Ishikawa (cell line): ENCODE measurements around the gene ZNF367.

Source experiments
- CEBPB ChIP-seq: IDR thresholded peaks from 2 replicates; pipeline ENCODE4 v1.6.1; 2012
- CREB1 ChIP-seq: IDR thresholded peaks from 2 replicates; pipeline ENCODE4 v1.6.1; 2012; ENCODE audit warnings: low read depth
- EGR1 ChIP-seq: IDR thresholded peaks from 2 replicates; pipeline ENCODE4 v1.6.1; 2012
- EP300 ChIP-seq: IDR thresholded peaks from 2 replicates; pipeline ENCODE4 v1.6.1; 2012; ENCODE audit warnings: borderline replicate concordance
- MAX ChIP-seq: IDR thresholded peaks from 2 replicates; pipeline ENCODE4 v1.6.1; 2012
- RAD21 ChIP-seq: IDR thresholded peaks from 2 replicates; pipeline ENCODE4 v1.6.1; 2012; ENCODE audit warnings: low read depth
- REST ChIP-seq: IDR thresholded peaks from 2 replicates; pipeline ENCODE4 v1.6.1; 2012; ENCODE audit warnings: low read depth, mild to moderate bottlenecking
- TEAD4 ChIP-seq: IDR thresholded peaks from 2 replicates; pipeline ENCODE4 v1.6.1; 2012

GRCh38 chr9:96338299-96338698, 79.9 kb downstream of the ZNF367 start:
- no peak for TF ChIP-seq TEAD4
- TF ChIP-seq RAD21, result no peak
- no peak for TF ChIP-seq CEBPB
- no peak for TF ChIP-seq MAX
- no peak for TF ChIP-seq EP300
- TF ChIP-seq REST, result no peak
- TF ChIP-seq CREB1, result no peak
- TF ChIP-seq EGR1, result no peak
